OCI-LY7 (cell line): ENCODE results near the gene TBL1XR1.

Experiments
- EZH2phosphoT487 ChIP-seq: fragments of 200-600 bp; sonication (generic); IDR thresholded peaks from 2 replicates; pipeline ENCODE4 v1.6.1; 2018; ENCODE audit warnings: low read depth, borderline replicate concordance, mild to moderate bottlenecking, mixed run types, antibody characterized with exemption, low read length, moderate library complexity, mixed read lengths
- TF ChIP-seq, protein P1 (sequence below): fragments of 200-600 bp; sonication (generic); conservative IDR thresholded peaks from 2 replicates; pipeline ENCODE4 v1.5.1; 2014; ENCODE audit warnings: mild to moderate bottlenecking, antibody characterized with exemption, low read length, moderate library complexity, mixed read lengths

DNA sequence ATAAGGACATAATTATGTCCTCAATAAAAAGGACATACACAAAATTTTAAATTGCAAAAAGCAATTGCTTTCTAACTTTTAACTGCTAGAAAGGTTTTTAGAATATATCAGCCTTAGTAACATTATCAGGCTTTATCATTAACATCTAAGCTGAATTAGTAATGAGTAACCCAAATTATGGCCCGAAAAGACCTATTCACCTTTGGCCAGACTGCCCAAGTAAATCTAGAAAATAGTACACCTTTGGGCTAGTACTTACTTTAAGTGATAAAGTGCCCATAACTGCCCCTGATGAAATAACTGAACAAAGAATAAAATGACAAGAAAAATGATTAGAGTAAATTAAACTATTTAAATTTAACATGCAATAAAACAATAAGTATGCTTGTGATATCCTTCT is 117.2 kb downstream of the TBL1XR1 start:
- TF ChIP-seq, protein P1, sequence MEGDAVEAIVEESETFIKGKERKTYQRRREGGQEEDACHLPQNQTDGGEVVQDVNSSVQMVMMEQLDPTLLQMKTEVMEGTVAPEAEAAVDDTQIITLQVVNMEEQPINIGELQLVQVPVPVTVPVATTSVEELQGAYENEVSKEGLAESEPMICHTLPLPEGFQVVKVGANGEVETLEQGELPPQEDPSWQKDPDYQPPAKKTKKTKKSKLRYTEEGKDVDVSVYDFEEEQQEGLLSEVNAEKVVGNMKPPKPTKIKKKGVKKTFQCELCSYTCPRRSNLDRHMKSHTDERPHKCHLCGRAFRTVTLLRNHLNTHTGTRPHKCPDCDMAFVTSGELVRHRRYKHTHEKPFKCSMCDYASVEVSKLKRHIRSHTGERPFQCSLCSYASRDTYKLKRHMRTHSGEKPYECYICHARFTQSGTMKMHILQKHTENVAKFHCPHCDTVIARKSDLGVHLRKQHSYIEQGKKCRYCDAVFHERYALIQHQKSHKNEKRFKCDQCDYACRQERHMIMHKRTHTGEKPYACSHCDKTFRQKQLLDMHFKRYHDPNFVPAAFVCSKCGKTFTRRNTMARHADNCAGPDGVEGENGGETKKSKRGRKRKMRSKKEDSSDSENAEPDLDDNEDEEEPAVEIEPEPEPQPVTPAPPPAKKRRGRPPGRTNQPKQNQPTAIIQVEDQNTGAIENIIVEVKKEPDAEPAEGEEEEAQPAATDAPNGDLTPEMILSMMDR, result no peak
- no peak for TF ChIP-seq EZH2phosphoT487
